ENCODE measurements around the gene CRADD.
"Not testable (repeated sequence)": the region's sequence is repeated elsewhere in the genome, so short reads cannot be mapped to it uniquely, and the experiment has no call there.

Gene CRADD

GRCh38 chr12:93707836-93708235 is 30.7 kb downstream of the CRADD start:
- no peak for DNase-seq

GRCh38 chr12:93708952-93709351 is 31.8 kb downstream of the CRADD start:
- DNase-seq = no peak

- no peak for DNase-seq
Observed at GRCh38 chr12:93709386-93709785, 32.2 kb downstream of the CRADD start.

GRCh38 chr12:93710574-93710926 is 33.4 kb downstream of the CRADD start:
- no peak for DNase-seq

- DNase-seq = not testable (repeated sequence)
Observed at GRCh38 chr12:93711502-93711901, 34.3 kb downstream of the CRADD start.

GRCh38 chr12:93712200-93712599 is 35.0 kb downstream of the CRADD start:
- no peak for DNase-seq

- no peak for DNase-seq
Observed at GRCh38 chr12:93713060-93713459, 35.9 kb downstream of the CRADD start.

GRCh38 chr12:93713800-93714199 is 36.6 kb downstream of the CRADD start:
- DNase-seq = no peak

- no peak for DNase-seq
Observed at GRCh38 chr12:93714382-93714781, 37.2 kb downstream of the CRADD start.

- DNase-seq = no peak
Observed at GRCh38 chr12:93719710-93720109, 42.5 kb downstream of the CRADD start.

GRCh38 chr12:93720559-93720958 is 43.4 kb downstream of the CRADD start:
- DNase-seq = no peak

GRCh38 chr12:93722179-93722578 is 45.0 kb downstream of the CRADD start:
- DNase-seq = no peak

GRCh38 chr12:93722835-93723567 is 45.8 kb downstream of the CRADD start:
- peak in 2 of 4 experiments; percentile 40 to 46 for DNase-seq

- DNase-seq = peak in 1 of 4 experiments; percentile 15
Observed at GRCh38 chr12:93723568-93723930, 46.4 kb downstream of the CRADD start.

GRCh38 chr12:93725531-93725930 is 48.4 kb downstream of the CRADD start:
- DNase-seq = no peak

- no peak for DNase-seq
Observed at GRCh38 chr12:93727195-93727811, 50.1 kb downstream of the CRADD start.

GRCh38 chr12:93727911-93728310 is 50.7 kb downstream of the CRADD start:
- DNase-seq = no peak

GRCh38 chr12:93729934-93730333 is 52.8 kb downstream of the CRADD start:
- no peak for DNase-seq

- peak; percentile 26 to 54 (median 50) for DNase-seq
Observed at GRCh38 chr12:93733358-93733757, 56.2 kb downstream of the CRADD start.

- DNase-seq = no peak
Observed at GRCh38 chr12:93733928-93734327, 56.8 kb downstream of the CRADD start.

- DNase-seq = no peak
Observed at GRCh38 chr12:93734784-93735183, 57.6 kb downstream of the CRADD start.

GRCh38 chr12:93736640-93737178 is 59.5 kb downstream of the CRADD start:
- no peak for DNase-seq

GRCh38 chr12:93737457-93738198 is 60.5 kb downstream of the CRADD start:
- no peak for DNase-seq

Measured in suppressor macrophage (primary cell).